H9 (cell line): ENCODE data around the gene PAIP1. TPM values are rescaled to one million over a fixed set of nuclear protein-coding genes. Genes with fewer than 3 reads are reported as not detected.
A peak's percentile ranks its signal among the peaks of the same experiment; 100 is the strongest.
"Not testable (repeated sequence)": the region's sequence is repeated elsewhere in the genome, so short reads cannot be mapped to it uniquely, and the experiment has no call there.

Experiments
- DNase-seq: peaks from one replicate; pipeline ENCODE4 v3.0.0-alpha.2; 2017
- H2AFZ ChIP-seq: one replicate; pipeline ENCODE4 v1.6.1; 2013; ENCODE audit warnings: mild to moderate bottlenecking, low read length, control low read depth, moderate library complexity
- H2AK5ac ChIP-seq: 2 replicates; pipeline ENCODE4 v1.6.1; 2013; ENCODE audit warnings: low read length, control low read depth, mixed read lengths; ENCODE audit not compliant: insufficient read length
- H2BK120ac ChIP-seq: one replicate; pipeline ENCODE4 v1.6.1; 2013; ENCODE audit warnings: low read depth, mild to moderate bottlenecking, low read length, control low read depth, inconsistent platforms; ENCODE audit not compliant: poor library complexity, severe bottlenecking
- H2BK12ac ChIP-seq: 2 replicates; pipeline ENCODE4 v1.6.1; 2013; ENCODE audit warnings: low read length, control low read depth, mixed read lengths, low read depth; ENCODE audit not compliant: insufficient read length
- H2BK15ac ChIP-seq: 2 replicates; pipeline ENCODE4 v1.6.1; 2013; ENCODE audit warnings: low read depth, low read length, control low read depth
- H2BK20ac ChIP-seq: one replicate; pipeline ENCODE4 v1.6.1; 2013; ENCODE audit warnings: low read depth, mild to moderate bottlenecking, low read length, control low read depth, inconsistent platforms; ENCODE audit not compliant: poor library complexity, severe bottlenecking
- H2BK5ac ChIP-seq: 2 replicates; pipeline ENCODE4 v1.6.1; 2013; ENCODE audit warnings: low read length, control low read depth, mixed read lengths; ENCODE audit not compliant: insufficient read length
- H3K14ac ChIP-seq: 2 replicates; pipeline ENCODE4 v1.6.1; 2013; ENCODE audit warnings: low read length, control low read depth; ENCODE audit not compliant: insufficient read depth
- H3K18ac ChIP-seq: 2 replicates; pipeline ENCODE4 v1.6.1; 2013; ENCODE audit warnings: low read depth, mild to moderate bottlenecking, mixed read lengths, low read length, control low read depth; ENCODE audit not compliant: insufficient read length
- H3K23ac ChIP-seq: 2 replicates; pipeline ENCODE4 v1.6.1; 2013; ENCODE audit warnings: low read length, control low read depth, mixed read lengths, low read depth; ENCODE audit not compliant: insufficient read length
- H3K23me2 ChIP-seq: 2 replicates; pipeline ENCODE4 v1.6.1; 2013; ENCODE audit warnings: low read depth, mild to moderate bottlenecking, mixed read lengths, low read length, control low read depth; ENCODE audit not compliant: insufficient read length, poor library complexity, severe bottlenecking
- H3K27ac ChIP-seq: 2 replicates; pipeline ENCODE4 v1.5.1; 2013; ENCODE audit warnings: low read length, control low read depth, mixed read lengths, low read depth; ENCODE audit not compliant: insufficient read length
- H3K27me3 ChIP-seq: 2 replicates; pipeline ENCODE4 v1.6.1; 2013; ENCODE audit warnings: low read length, control low read depth, inconsistent platforms; ENCODE audit not compliant: insufficient read depth
- H3K4ac ChIP-seq: 2 replicates; pipeline ENCODE4 v1.6.1; 2013; ENCODE audit warnings: low read depth, mild to moderate bottlenecking, control low read depth, inconsistent platforms, low read length, moderate library complexity
- H3K4me1 ChIP-seq: 2 replicates; pipeline ENCODE4 v1.6.1; 2013; ENCODE audit warnings: low read length, control low read depth, inconsistent platforms; ENCODE audit not compliant: insufficient read depth
- H3K4me2 ChIP-seq: 2 replicates; pipeline ENCODE4 v1.6.1; 2013; ENCODE audit warnings: low read length, control low read depth, mixed read lengths; ENCODE audit not compliant: insufficient read length, insufficient read depth
- H3K56ac ChIP-seq: 2 replicates; pipeline ENCODE4 v1.6.1; 2013; ENCODE audit warnings: low read depth, mild to moderate bottlenecking, mixed read lengths, low read length, control low read depth; ENCODE audit not compliant: insufficient read length
- H3K79me1 ChIP-seq: 2 replicates; pipeline ENCODE4 v1.6.1; 2013; ENCODE audit warnings: low read depth, mild to moderate bottlenecking, moderate library complexity, low read length, control low read depth, inconsistent platforms; ENCODE audit not compliant: insufficient read depth, poor library complexity, severe bottlenecking
- H3K79me2 ChIP-seq: 2 replicates; pipeline ENCODE4 v1.6.1; 2013; ENCODE audit warnings: low read length, control low read depth, inconsistent platforms; ENCODE audit not compliant: insufficient read depth
- H3K9ac ChIP-seq: 2 replicates; pipeline ENCODE4 v1.6.1; 2013; ENCODE audit warnings: low read length, control low read depth, mixed read lengths; ENCODE audit not compliant: insufficient read length; ENCODE audit errors: extremely low read depth
- H3K9me3 ChIP-seq: one replicate; pipeline ENCODE4 v1.6.1; 2013; ENCODE audit warnings: low read depth, low read length, inconsistent platforms; ENCODE audit not compliant: control insufficient read depth
- H3T11ph ChIP-seq: one replicate; pipeline ENCODE4 v1.6.1; 2013; ENCODE audit warnings: mild to moderate bottlenecking, low read length, control low read depth, inconsistent platforms
- H4K20me1 ChIP-seq: one replicate; pipeline ENCODE4 v1.6.1; 2013; ENCODE audit not compliant: control insufficient read depth, insufficient read length, insufficient read depth
- H4K5ac ChIP-seq: 2 replicates; pipeline ENCODE4 v1.6.1; 2013; ENCODE audit warnings: low read depth, mild to moderate bottlenecking, mixed read lengths, low read length, control low read depth; ENCODE audit not compliant: insufficient read length
- H4K8ac ChIP-seq: replicated peaks from 2 replicates; pipeline ENCODE4 v1.6.1; 2013; ENCODE audit warnings: low read length, control low read depth, mixed read lengths, low read depth; ENCODE audit not compliant: insufficient read length
- H4K91ac ChIP-seq: 2 replicates; pipeline ENCODE4 v1.6.1; 2013; ENCODE audit warnings: low read depth, mild to moderate bottlenecking, moderate library complexity, mixed read lengths, low read length, control low read depth; ENCODE audit not compliant: insufficient read length
- H3K27ac Mint-ChIP-seq, 3 experiments: 2 replicates in 2 of 3; 3 replicates in 1 of 3; pipeline ENCODE4 v1.8.0; 2020 to 2021; ENCODE audit warnings: mixed read lengths in 3 of 3, mild to moderate bottlenecking in 1 of 3, moderate library complexity in 1 of 3
- H3K27me3 Mint-ChIP-seq: 2 replicates; pipeline ENCODE4 v1.8.0; 2021; ENCODE audit warnings: low read depth, mild to moderate bottlenecking, moderate library complexity, mixed read lengths
- H3K36me3 Mint-ChIP-seq, 3 experiments: 2 replicates in 2 of 3; 3 replicates in 1 of 3; pipeline ENCODE4 v1.8.0; 2020 to 2021; ENCODE audit warnings: low read depth in 3 of 3, mixed read lengths in 3 of 3; ENCODE audit not compliant: insufficient read depth in 1 of 3
- H3K4me1 Mint-ChIP-seq, 2 experiments: 2 replicates each; pipeline ENCODE4 v1.8.0; 2020; ENCODE audit warnings: mixed read lengths in 2 of 2
- H3K4me3 Mint-ChIP-seq, 2 experiments: 2 replicates in 1 of 2; 3 replicates in 1 of 2; pipeline ENCODE4 v1.8.0; 2020 to 2021; ENCODE audit warnings: mild to moderate bottlenecking in 2 of 2, mixed read lengths in 2 of 2, moderate library complexity in 1 of 2
- H3K9me3 Mint-ChIP-seq, 2 experiments: 2 replicates in 1 of 2; 3 replicates in 1 of 2; pipeline ENCODE4 v1.8.0; 2020; ENCODE audit warnings: mild to moderate bottlenecking in 2 of 2, mixed read lengths in 2 of 2, moderate library complexity in 1 of 2
- CTCF ChIP-seq: fragments of 200-600 bp; sonication (generic); conservative IDR thresholded peaks from 3 replicates; pipeline ENCODE4 v1.8.0; 2021; ENCODE audit warnings: antibody characterized with exemption, mild to moderate bottlenecking
- WGBS: extraction: QIAGEN DNeasy Blood & Tissue Kit; methylation state at CpG from one replicate; pipeline ENCODE4 v1.1.7; 2013; ENCODE audit warnings: missing lambda C conversion rate, low lambda C conversion rate, mixed read lengths; ENCODE audit not compliant: insufficient read length; ENCODE audit errors: extremely low coverage; 5-methylcytosine and 5-hydroxymethylcytosine counted together
- total RNA-seq: library from RNA; stranded (reverse); gene quantifications from 2 replicates; pipeline ENCODE4 v1.2.1, GENCODE V29; 2021

The PAIP1 gene
- total RNA-seq, 1 experiment from 2014 or later: 92.9 TPM

DNA sequence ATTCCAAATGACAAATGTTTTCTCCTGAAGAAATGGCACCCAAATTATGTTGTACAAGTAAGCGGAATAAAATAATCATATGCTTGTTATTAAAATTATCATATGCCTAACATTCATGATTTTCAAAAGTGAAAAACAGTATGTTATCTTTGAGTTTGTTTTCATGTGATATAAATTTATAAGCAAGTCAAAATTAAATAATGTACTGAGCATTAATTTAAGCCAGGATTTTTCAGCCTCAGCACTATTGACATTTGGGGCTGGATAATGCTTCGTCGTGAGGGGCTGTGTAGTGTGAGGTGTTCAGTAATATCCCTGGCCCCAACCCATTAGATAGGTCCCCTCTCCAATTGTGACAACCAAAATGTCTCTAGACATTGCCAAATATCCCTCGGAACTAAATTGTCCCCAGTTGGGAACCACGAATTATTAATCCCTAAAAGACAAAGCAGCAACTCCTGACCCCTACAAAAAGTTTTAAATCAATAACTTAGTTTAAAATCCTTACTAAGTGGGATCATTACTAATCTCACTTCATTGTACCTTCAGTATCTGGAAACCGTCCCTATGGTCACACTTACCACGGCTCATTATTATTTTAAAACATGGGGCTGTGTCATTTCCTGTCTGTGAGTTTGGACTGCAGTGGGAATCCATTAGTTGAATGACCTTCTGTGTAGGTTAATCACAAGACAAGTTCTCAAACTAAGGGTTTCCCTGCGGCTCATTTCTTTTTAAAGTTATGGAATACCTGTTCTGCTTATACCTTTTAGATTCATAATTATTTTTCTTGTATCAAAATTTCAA lies 44.8 kb upstream of the PAIP1 start:
- H3K36me3 Mint-ChIP-seq: peaks cover 7 to 13% (median 11%) of the 10 kb centered on the region in 3 experiments; a peak in 6 of 7 replicates
- Histone ChIP-seq H3T11ph (no peak overlapping the region), H3K4me2 (peak overlapping the region; percentile 97), H2BK15ac (no peak overlapping the region), H3K18ac (no peak overlapping the region), H3K23ac (no peak overlapping the region), H2BK12ac (no peak overlapping the region), H3K4ac (no peak overlapping the region), H3K9ac (no peak overlapping the region), H2AK5ac (no peak overlapping the region), H3K79me2 (no peaks in the 10 kb centered on the region), H4K8ac (no peak overlapping the region), H3K23me2 (peaks cover 13% of the 10 kb centered on the region), H3K9me3 (no peaks in the 10 kb centered on the region), H2BK20ac (no peak overlapping the region), H3K27ac (no peak overlapping the region), H3K27me3 (no peaks in the 10 kb centered on the region), H3K4me1 (no peaks in the 10 kb centered on the region; the same call in 1 of the 2 replicates), H3K79me1 (no peaks in the 10 kb centered on the region), H4K20me1 (no peaks in the 10 kb centered on the region), H2AFZ (no peak overlapping the region), H3K56ac (no peak overlapping the region), H2BK120ac (no peak overlapping the region), H3K14ac (no peak overlapping the region), H4K91ac (no peak overlapping the region), H2BK5ac (no peak overlapping the region), H4K5ac (no peak overlapping the region)
- no peak for TF ChIP-seq CTCF
- H3K9me3 Mint-ChIP-seq: no peaks in the 10 kb centered on the region; a peak in 1 of 5 replicates
- H3K4me3 Mint-ChIP-seq: peak overlapping the region; percentile 82 to 90
- peaks cover 32 to 36% of the 10 kb centered on the region in 2 experiments for H3K4me1 Mint-ChIP-seq
- no CpG with 5 or more reads among the region's 8 CpGs for WGBS
- DNase-seq: no peak
- peaks cover 3% of the 10 kb centered on the region; the same call in 1 of the 2 replicates for H3K27me3 Mint-ChIP-seq
- no peak overlapping the region for H3K27ac Mint-ChIP-seq

- H3K9me3 Mint-ChIP-seq, H3K14ac ChIP-seq, H3K4me1 ChIP-seq, H2BK120ac ChIP-seq, H4K20me1 ChIP-seq, H2AFZ ChIP-seq, H3K9ac ChIP-seq, H2BK20ac ChIP-seq, H2AK5ac ChIP-seq, H3K27me3 ChIP-seq, H3T11ph ChIP-seq, H2BK5ac ChIP-seq, H2BK12ac ChIP-seq, H3K9me3 ChIP-seq, H3K4me3 Mint-ChIP-seq, H3K27ac Mint-ChIP-seq, H4K8ac ChIP-seq, H3K79me1 ChIP-seq, H2BK15ac ChIP-seq, H3K27ac ChIP-seq, H3K36me3 Mint-ChIP-seq, H3K4ac ChIP-seq, H3K18ac ChIP-seq, H3K27me3 Mint-ChIP-seq, H3K79me2 ChIP-seq, H3K23ac ChIP-seq, H4K5ac ChIP-seq, H3K56ac ChIP-seq, H3K4me2 ChIP-seq, H4K91ac ChIP-seq, DNase-seq: not testable (repeated sequence)
- peaks cover 30 to 32% of the 10 kb centered on the region in 2 experiments for H3K4me1 Mint-ChIP-seq
- H3K23me2 ChIP-seq: peaks cover 13% of the 10 kb centered on the region
- WGBS: no CpG with 5 or more reads among the region's 1 CpG
Measured at GRCh38 chr5:43598927-43599326, 42.0 kb upstream of the PAIP1 start.
